Calu3 (cell line): Measurements from ENCODE around the gene DYNC1H1. TPM values are rescaled to one million over a fixed set of nuclear protein-coding genes. Genes with fewer than 3 reads are reported as not detected.
"Not testable (repeated sequence)": the region's sequence is repeated elsewhere in the genome, so short reads cannot be mapped to it uniquely, and the experiment has no call there.

Source experiments
- BruUV-seq: library from RNA; stranded (reverse); fragments of 400-500 nt; replicated peaks from 2 replicates; lab custom pipeline; 2021; lab: Mats Ljungman, UMichigan
- CTCF ChIA-PET: fragments of 300-600 bp; sonication (Branson Sonifier 250); formaldehyde crosslinking; loops from one replicate; lab custom pipeline; 2022; ENCODE audit warnings: antibody characterized with exemption; lab: Charles Lee
- DNase-seq: peaks from one replicate; pipeline ENCODE4 v3.0.0; 2022
- H3K27ac Mint-ChIP-seq: one replicate; pipeline ENCODE4 v1.8.0; 2022; ENCODE audit warnings: mixed read lengths; ENCODE audit not compliant: unreplicated experiment
- H3K27me3 Mint-ChIP-seq: one replicate; pipeline ENCODE4 v1.8.0; 2022; ENCODE audit warnings: mixed read lengths; ENCODE audit not compliant: unreplicated experiment
- H3K36me3 Mint-ChIP-seq: one replicate; pipeline ENCODE4 v1.8.0; 2022; ENCODE audit warnings: mild to moderate bottlenecking, moderate library complexity, mixed read lengths; ENCODE audit not compliant: insufficient read depth, unreplicated experiment
- H3K4me1 Mint-ChIP-seq: one replicate; pipeline ENCODE4 v1.8.0; 2022; ENCODE audit warnings: mild to moderate bottlenecking, low read depth, mixed read lengths; ENCODE audit not compliant: unreplicated experiment
- H3K4me3 Mint-ChIP-seq: one replicate; pipeline ENCODE4 v1.8.0; 2022; ENCODE audit warnings: mild to moderate bottlenecking, low read depth, moderate library complexity, mixed read lengths; ENCODE audit not compliant: unreplicated experiment
- H3K9me3 Mint-ChIP-seq: one replicate; pipeline ENCODE4 v1.8.0; 2022; ENCODE audit warnings: low read depth, mixed read lengths; ENCODE audit not compliant: unreplicated experiment
- CTCF ChIP-seq: fragments of 200-600 bp; IDR thresholded peaks from one replicate; pipeline ENCODE4 v1.8.0; 2022; ENCODE audit warnings: antibody characterized with exemption; ENCODE audit not compliant: unreplicated experiment
- intact Hi-C: fragments of 100-400 bp; cut with micrococcal nuclease; formaldehyde crosslinking; loops from one replicate; pipeline ENCODE4 v1.10.0; 2022; ENCODE audit not compliant: unreplicated experiment
- total RNA-seq: library from RNA; stranded (reverse); gene quantifications from 2 replicates; pipeline ENCODE4 v1.2.3, GENCODE V29; 2022

Gene DYNC1H1
- total RNA-seq, 1 experiment from 2014 or later: 529 TPM

DNA sequence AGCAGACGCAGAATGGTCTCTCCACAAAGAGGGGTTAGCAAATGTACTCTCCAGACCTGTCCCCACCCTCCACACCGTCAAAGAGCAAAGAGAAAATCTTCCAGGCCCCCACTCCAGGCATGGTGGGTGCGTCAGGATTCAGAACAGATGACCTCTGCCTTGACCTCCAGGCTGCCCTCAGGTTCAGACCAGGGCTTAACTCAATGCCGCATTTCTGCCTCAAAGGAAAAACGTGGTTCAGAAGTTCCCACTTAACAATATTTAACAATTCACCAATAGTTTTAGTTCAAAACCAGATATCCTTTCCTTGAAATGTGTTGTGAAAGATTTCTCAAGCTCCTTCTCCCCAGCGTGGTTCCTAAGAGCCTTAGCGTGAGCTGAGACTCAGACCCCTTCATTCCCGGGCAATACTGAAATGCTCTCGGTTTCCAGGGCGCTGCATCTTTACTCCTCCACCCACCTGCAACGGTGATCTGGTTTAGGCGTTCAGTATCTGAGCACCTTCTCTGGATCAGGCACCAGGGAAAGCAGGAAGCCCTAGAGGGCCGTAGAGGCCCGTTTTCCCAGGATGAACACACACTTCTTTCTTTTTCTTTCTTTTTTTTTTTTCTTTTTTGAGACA is 99.5 kb downstream of the DYNC1H1 start:
- no peak overlapping the region for H3K27ac Mint-ChIP-seq
- no peak for DNase-seq
- no peaks in the 10 kb centered on the region for H3K27me3 Mint-ChIP-seq
- no peaks in the 10 kb centered on the region for H3K9me3 Mint-ChIP-seq
- intact Hi-C loops: loop anchor here (2.0 to 5.0 kb wide), 2 partner anchors 33 to 248 kb away; no protein-coding TSS in a partner anchor
- BruUV-seq: no TSS peak
- CTCF ChIA-PET: interaction anchor here (1.1 to 1.6 kb wide), 3 partner anchors 21 to 250 kb away, joined by 4 to 7 read pairs (median 6); no protein-coding TSS in a partner anchor
- H3K4me1 Mint-ChIP-seq: peaks cover 13% of the 10 kb centered on the region
- peaks cover 5% of the 10 kb centered on the region for H3K36me3 Mint-ChIP-seq
- TF ChIP-seq CTCF: no peak
- peak overlapping the region; percentile 49 for H3K4me3 Mint-ChIP-seq

DNA sequence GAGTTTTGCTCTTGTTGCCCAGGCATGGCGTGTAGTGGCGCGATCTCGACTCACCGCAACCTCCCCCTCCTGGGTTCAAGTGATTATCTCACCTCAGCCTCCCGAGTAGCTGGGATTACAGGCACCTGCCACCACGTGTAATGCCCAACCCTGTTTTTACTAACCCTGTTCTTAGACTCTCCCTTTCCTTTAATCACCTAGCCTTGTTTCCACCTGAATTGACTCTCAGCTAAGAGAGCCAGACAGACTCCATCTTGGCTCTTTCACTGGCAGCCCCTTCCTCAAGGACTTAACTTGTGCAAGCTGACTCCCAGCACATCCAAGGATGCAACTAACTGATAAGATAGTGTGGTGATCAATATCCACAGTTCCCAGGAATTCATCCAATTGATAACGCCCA is 100.2 kb downstream of the DYNC1H1 start:
- intact Hi-C loops: loop anchor here (5.0 kb wide), 1 partner anchor 248 kb away; no protein-coding TSS in a partner anchor
- not testable (repeated sequence) for H3K4me3 Mint-ChIP-seq, H3K9me3 Mint-ChIP-seq, H3K36me3 Mint-ChIP-seq, H3K27me3 Mint-ChIP-seq, DNase-seq, BruUV-seq, H3K27ac Mint-ChIP-seq
- CTCF ChIA-PET: interaction anchor here (1.6 kb wide), 1 partner anchor 33 kb away, joined by 7 read pairs; no protein-coding TSS in a partner anchor
- H3K4me1 Mint-ChIP-seq: peaks cover 13% of the 10 kb centered on the region

GRCh38 chr14:102066041-102066451 is 101.7 kb downstream of the DYNC1H1 start:
- H3K4me1 Mint-ChIP-seq: peaks cover 14% of the 10 kb centered on the region
- BruUV-seq: no TSS peak
- TF ChIP-seq CTCF: no peak
- H3K36me3 Mint-ChIP-seq: peaks cover 7% of the 10 kb centered on the region
- H3K27ac Mint-ChIP-seq: no peak overlapping the region
- no peaks in the 10 kb centered on the region for H3K9me3 Mint-ChIP-seq
- no peaks in the 10 kb centered on the region for H3K27me3 Mint-ChIP-seq
- intact Hi-C loops: no loop called here
- CTCF ChIA-PET: no interaction called here
- no peak overlapping the region for H3K4me3 Mint-ChIP-seq
- DNase-seq: no peak

DNA sequence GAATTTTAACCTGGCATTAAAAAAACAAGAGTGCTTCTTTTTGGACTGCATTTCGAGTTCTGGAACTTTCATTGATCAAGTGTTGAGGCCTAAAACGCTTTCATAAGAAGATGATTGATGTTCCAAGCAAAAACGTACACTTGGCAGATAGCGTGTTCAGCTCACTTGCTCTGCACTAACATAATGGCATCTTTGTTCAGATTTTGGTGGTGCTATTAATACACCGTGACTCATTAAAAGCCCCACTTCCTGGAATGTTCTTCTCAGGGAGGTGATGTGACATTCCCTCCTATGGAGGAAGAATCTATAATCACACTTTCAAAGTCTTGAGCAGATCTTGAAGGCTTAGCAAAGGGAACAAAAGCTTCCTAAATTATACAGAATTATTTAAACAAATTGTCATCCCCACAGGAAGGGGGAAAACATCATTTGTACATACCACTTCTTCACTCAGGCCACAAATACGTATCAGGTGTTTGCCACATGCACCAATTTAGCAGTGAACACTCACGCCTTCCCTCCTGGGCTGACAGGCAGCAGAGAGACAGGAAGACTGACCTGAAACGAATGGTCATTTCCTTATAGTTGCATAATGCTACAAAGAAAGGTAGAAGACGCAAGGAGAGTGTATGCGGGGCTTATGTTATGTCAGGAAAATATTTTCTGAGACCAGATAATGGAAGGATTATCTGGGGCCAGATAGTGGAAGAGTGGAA is 107.1 kb downstream of the DYNC1H1 start:
- TSS peak; percentile 6 for BruUV-seq
- TF ChIP-seq CTCF: no peak
- peak overlapping the region; percentile 98 for H3K27ac Mint-ChIP-seq
- DNase-seq: peak; percentile 67
- no peaks in the 10 kb centered on the region for H3K27me3 Mint-ChIP-seq
- peaks cover 3% of the 10 kb centered on the region for H3K9me3 Mint-ChIP-seq
- CTCF ChIA-PET: interaction anchor here (0.5 to 1.3 kb wide), 7 partner anchors 8 to 1523 kb away, joined by 3 to 8 read pairs (median 3); no protein-coding TSS in a partner anchor
- peaks cover 18% of the 10 kb centered on the region for H3K36me3 Mint-ChIP-seq
- H3K4me1 Mint-ChIP-seq: peaks cover 12% of the 10 kb centered on the region
- peak overlapping the region; percentile 40 for H3K4me3 Mint-ChIP-seq
- intact Hi-C loops: no loop called here
